ENCODE data around the gene OCRL.

GRCh38 chrX:129520151-129520550 lies 19.9 kb upstream of the OCRL start:
- TF ChIP-seq JUND (IDR thresholded peaks at IDR 0.05) (no peak), GABPA (IDR thresholded peaks at IDR 0.05; ENCODE audit: low read depth) (no peak), NRF1 (IDR thresholded peaks at IDR 0.05; ENCODE audit: low read depth, low read length) (no peak), SMC3 (IDR thresholded peaks at IDR 0.05; ENCODE audit: low read depth, low read length) (no peak), POLR2AphosphoS5 (IDR thresholded peaks at IDR 0.05; ENCODE audit: low read depth, low read length) (no peak), EP300 (IDR thresholded peaks at IDR 0.05; ENCODE audit: borderline replicate concordance in 1 of 2, low read depth in 1 of 2, low read length in 1 of 2) (no peak), YY1 (IDR thresholded peaks at IDR 0.05; ENCODE audit: low read depth) (no peak), MXI1 (IDR thresholded peaks at IDR 0.05; ENCODE audit: low read depth, low read length) (no peak), SIN3A (IDR thresholded peaks at IDR 0.05; ENCODE audit: borderline replicate concordance, low read depth, low read length) (no peak), EZH2phosphoT487 (IDR thresholded peaks at IDR 0.05; ENCODE audit: borderline replicate concordance, low read depth) (no peak)
- TF ChIP-seq, protein P1, sequence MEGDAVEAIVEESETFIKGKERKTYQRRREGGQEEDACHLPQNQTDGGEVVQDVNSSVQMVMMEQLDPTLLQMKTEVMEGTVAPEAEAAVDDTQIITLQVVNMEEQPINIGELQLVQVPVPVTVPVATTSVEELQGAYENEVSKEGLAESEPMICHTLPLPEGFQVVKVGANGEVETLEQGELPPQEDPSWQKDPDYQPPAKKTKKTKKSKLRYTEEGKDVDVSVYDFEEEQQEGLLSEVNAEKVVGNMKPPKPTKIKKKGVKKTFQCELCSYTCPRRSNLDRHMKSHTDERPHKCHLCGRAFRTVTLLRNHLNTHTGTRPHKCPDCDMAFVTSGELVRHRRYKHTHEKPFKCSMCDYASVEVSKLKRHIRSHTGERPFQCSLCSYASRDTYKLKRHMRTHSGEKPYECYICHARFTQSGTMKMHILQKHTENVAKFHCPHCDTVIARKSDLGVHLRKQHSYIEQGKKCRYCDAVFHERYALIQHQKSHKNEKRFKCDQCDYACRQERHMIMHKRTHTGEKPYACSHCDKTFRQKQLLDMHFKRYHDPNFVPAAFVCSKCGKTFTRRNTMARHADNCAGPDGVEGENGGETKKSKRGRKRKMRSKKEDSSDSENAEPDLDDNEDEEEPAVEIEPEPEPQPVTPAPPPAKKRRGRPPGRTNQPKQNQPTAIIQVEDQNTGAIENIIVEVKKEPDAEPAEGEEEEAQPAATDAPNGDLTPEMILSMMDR (IDR thresholded peaks at IDR 0.05) = no peak
- TF ChIP-seq, protein P2, sequence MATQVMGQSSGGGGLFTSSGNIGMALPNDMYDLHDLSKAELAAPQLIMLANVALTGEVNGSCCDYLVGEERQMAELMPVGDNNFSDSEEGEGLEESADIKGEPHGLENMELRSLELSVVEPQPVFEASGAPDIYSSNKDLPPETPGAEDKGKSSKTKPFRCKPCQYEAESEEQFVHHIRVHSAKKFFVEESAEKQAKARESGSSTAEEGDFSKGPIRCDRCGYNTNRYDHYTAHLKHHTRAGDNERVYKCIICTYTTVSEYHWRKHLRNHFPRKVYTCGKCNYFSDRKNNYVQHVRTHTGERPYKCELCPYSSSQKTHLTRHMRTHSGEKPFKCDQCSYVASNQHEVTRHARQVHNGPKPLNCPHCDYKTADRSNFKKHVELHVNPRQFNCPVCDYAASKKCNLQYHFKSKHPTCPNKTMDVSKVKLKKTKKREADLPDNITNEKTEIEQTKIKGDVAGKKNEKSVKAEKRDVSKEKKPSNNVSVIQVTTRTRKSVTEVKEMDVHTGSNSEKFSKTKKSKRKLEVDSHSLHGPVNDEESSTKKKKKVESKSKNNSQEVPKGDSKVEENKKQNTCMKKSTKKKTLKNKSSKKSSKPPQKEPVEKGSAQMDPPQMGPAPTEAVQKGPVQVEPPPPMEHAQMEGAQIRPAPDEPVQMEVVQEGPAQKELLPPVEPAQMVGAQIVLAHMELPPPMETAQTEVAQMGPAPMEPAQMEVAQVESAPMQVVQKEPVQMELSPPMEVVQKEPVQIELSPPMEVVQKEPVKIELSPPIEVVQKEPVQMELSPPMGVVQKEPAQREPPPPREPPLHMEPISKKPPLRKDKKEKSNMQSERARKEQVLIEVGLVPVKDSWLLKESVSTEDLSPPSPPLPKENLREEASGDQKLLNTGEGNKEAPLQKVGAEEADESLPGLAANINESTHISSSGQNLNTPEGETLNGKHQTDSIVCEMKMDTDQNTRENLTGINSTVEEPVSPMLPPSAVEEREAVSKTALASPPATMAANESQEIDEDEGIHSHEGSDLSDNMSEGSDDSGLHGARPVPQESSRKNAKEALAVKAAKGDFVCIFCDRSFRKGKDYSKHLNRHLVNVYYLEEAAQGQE (IDR thresholded peaks at IDR 0.05; ENCODE audit: low read depth, low read length) = no peak

Data from SK-N-SH (cell line).